Measurements from ENCODE around the gene VSNL1.

- no peak for TF ChIP-seq CTBP1 (IDR thresholded peaks at IDR 0.05; ENCODE audit: borderline replicate concordance)
- no peak for TF ChIP-seq ELF4 (IDR thresholded peaks at IDR 0.05)
- TF ChIP-seq FOXK2 (IDR thresholded peaks at IDR 0.05), result no peak
- TF ChIP-seq FOXM1 (IDR thresholded peaks at IDR 0.05; ENCODE audit: borderline replicate concordance), result no peak
- no peak for TF ChIP-seq SP1 (IDR thresholded peaks at IDR 0.05)
- no peak for TF ChIP-seq HDGF (IDR thresholded peaks at IDR 0.05; ENCODE audit: borderline replicate concordance)
- no peak for TF ChIP-seq BHLHE40 (IDR thresholded peaks at IDR 0.05; ENCODE audit: borderline replicate concordance)
Observed at GRCh38 chr2:17573085-17573803, 32.7 kb downstream of the VSNL1 start.
